Sciatic nerve (tissue), 2 donors: ENCODE data around the gene SPCS2. TPM values are rescaled to one million over a fixed set of nuclear protein-coding genes. Genes with fewer than 3 reads are reported as not detected.
"Not testable (repeated sequence)": the region's sequence is repeated elsewhere in the genome, so short reads cannot be mapped to it uniquely, and the experiment has no call there.

Experiments used
- ATAC-seq: fragments of 200-7000 bp; cut with Tn5 transposase; one replicate; pipeline ENCODE4 v1.9.1; 2020; ENCODE audit warnings: mild to moderate bottlenecking, moderate library complexity
- DNase-seq: peaks from one replicate; pipeline ENCODE4 v3.0.0-alpha.2; 2020; ENCODE audit warnings: low spot score
- intact Hi-C: fragments of 100-400 bp; cut with DNase I; formaldehyde crosslinking; loops from one replicate; pipeline ENCODE4 v1.14.2; 2022
- total RNA-seq: library from RNA; stranded (reverse); fragmentation: NEBNext Ultra II Directional; extraction: Animal tissue kit (Norgen Biotek cat#: 25700); gene quantifications from one replicate; pipeline ENCODE4 v1.2.1, GENCODE V29; 2021
- donor health status: DM: no; HTN: no; CAD: no.
- donor health status: DM: no; HTN: no; CAD: no.

SPCS2 gene
- total RNA-seq, 1 donor from 2014 or later = 130 TPM

- no peak for ATAC-seq
- intact Hi-C loops = no loop called here
- no peak for DNase-seq
Observed at GRCh38 chr11:74942073-74942759, 6.8 kb upstream of the SPCS2 start.

- ATAC-seq (peak; percentile 37), DNase-seq (no peak)
- intact Hi-C loops = no loop called here
Observed at GRCh38 chr11:74948546-74948897, 544 bp upstream of the SPCS2 start.

GRCh38 chr11:74949753-74950137 is 679 bp downstream of the SPCS2 start:
- ATAC-seq (no peak), DNase-seq (no peak)
- intact Hi-C loops = no loop called here

DNA sequence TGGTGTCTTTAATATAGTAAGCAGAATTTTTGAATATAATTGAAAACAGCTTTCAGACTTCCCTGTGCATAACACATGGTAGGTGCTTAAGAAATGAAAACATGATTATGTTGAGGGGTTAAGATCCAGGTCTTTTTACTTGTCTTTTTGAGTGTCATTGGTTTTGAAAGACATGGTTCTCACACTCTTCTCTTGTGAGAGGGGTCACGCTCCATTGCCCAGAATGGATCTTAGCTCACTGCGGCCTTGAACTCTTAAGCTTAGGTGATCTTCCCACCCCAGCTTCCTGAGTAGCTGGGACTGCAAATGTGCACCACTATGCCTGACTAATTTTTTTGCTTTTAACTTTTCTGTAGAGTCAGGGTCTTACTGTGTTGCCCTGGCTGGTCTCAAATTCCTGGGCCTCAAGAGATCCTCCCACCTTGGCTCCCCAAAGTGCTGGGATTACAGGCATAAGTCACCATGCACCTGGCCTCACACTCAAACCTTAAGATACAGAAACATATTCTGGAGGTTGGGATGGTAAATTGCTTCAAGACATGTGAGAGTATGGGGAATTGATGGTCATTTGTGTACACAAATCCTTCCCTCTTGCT is 1.4 kb downstream of the SPCS2 start:
- ATAC-seq (no peak), DNase-seq (no peak)
- intact Hi-C loops = no loop called here

- no peak for DNase-seq
- ATAC-seq = no peak
- intact Hi-C loops = no loop called here
Observed at GRCh38 chr11:74951226-74951625, 2.2 kb downstream of the SPCS2 start.

DNA sequence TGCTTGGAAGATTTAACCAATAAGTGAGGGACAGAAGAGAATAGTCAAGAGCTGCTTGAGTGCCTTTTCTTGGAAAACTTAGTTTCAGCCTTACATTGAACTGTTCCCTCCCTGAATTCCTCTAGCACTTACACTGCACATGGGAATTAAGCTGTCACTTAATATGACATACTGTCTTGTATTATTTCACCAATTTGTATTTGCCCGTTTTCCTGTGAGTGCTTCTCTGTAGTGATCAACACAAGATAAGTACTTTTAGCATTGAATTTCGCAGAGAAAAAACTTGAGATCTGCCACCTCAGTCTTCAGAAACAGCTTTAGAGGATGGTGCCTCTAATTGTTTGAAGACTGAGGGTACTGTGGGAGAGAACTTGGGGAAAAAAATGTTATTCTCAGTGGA is 3.7 kb downstream of the SPCS2 start:
- no peak for ATAC-seq
- DNase-seq = no peak
- intact Hi-C loops = no loop called here

GRCh38 chr11:74953451-74953850 is 4.4 kb downstream of the SPCS2 start:
- ATAC-seq (no peak), DNase-seq (no peak)
- intact Hi-C loops = no loop called here

- ATAC-seq (no peak), DNase-seq (no peak)
- intact Hi-C loops = no loop called here
Observed at GRCh38 chr11:74954199-74954598, 5.1 kb downstream of the SPCS2 start.

DNA sequence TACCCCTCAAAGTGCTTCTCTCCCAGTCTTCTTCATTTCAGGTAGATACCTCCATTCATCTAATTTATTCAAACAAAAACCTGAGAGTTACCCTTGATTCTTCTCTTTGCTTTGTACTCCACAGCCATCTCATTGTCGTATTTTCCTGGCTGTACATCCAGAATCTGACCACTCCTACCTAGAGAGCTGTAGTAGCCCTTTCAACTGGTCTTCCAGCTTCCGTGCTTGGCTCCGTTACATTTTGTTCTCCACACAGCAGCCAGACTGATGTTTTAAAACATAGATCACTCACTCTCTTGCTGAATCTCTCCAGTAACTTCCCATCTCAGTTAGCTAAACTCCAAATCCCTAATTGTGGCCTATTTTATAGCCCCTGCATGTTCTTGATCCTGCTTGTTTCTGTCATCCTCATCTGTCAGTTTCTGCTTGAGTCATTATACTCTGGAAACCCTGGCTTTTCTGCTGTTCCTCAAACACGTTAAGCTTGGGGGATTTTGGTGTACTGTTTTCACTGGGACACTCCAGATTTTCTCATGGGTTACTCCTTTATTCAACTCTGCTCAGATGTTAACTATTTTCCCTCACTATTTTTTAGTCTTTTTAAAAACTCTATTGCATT is 7.4 kb downstream of the SPCS2 start:
- intact Hi-C loops = no loop called here
- DNase-seq = no peak
- ATAC-seq = no peak

- DNase-seq (no peak), ATAC-seq (no peak)
- intact Hi-C loops = no loop called here
Observed at GRCh38 chr11:74957937-74958629, 9.0 kb downstream of the SPCS2 start.

DNA sequence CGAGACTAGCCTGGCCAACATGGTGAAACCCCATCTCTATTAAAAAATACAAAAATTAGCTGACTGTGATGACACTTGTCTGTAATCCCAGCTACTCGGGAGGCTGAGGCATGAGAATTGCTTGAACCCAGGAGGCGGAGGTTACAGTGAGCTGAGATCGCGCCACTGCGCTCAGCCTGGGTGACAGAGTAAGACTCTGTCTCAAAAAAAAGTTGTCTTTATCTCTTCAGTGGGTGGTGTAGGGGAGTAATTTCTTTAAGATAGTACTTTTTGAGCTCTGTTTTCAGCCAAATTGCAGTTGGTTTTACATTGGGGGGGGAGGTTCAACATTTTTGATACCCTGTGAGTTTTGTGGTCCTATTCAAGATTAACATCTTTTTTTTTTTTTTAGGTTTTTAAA is 11.1 kb downstream of the SPCS2 start:
- intact Hi-C loops, ATAC-seq, DNase-seq: not testable (repeated sequence)

DNA sequence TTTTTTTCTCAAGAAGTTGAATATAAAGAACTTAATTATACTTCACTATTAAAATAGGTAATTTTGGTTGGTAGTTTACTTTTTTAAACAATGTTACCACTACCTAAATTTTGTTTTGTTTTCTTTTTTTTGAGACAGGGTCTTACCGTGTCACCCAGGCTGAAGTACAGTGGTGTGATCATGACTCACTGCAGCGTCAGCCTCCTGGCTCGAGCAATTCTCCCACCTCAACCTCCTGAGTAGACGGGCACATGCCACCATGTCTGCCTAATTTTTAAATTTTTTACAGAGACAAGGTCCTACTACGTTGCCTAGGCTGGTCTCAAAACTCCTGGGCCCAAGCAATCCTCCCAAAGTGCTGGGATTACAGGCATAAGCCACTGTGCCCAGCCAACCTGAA is 17.6 kb downstream of the SPCS2 start:
- DNase-seq (no peak), ATAC-seq (no peak)
- intact Hi-C loops = no loop called here

DNA sequence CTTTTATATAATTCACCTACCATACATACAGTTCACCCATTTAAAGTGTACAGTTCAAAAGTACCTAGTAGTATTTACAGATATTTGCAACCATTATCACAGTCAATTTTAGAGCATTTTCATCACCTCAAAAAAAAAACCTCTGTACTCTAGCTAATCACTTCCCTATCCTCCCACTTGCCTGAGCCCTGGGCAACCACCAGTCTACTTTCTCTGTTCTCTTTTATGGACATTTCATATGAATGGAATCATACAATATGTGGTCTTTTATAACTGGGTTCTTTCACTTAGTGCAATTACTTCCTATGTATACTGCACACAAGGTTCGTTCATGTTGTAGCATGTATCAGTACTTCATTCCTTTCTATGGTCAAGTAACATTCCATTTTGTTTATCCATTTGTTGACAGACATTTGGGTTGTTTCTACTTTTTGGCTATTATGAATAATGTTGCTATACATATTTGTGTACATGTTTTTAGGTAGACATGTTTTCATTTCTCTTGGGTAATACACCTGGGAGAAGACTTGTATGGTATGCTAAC is 21.9 kb downstream of the SPCS2 start:
- ATAC-seq = no peak
- intact Hi-C loops = no loop called here
- no peak for DNase-seq

- DNase-seq (no peak), ATAC-seq (no peak)
- intact Hi-C loops = no loop called here
Observed at GRCh38 chr11:74971424-74971823, 22.4 kb downstream of the SPCS2 start.

DNA sequence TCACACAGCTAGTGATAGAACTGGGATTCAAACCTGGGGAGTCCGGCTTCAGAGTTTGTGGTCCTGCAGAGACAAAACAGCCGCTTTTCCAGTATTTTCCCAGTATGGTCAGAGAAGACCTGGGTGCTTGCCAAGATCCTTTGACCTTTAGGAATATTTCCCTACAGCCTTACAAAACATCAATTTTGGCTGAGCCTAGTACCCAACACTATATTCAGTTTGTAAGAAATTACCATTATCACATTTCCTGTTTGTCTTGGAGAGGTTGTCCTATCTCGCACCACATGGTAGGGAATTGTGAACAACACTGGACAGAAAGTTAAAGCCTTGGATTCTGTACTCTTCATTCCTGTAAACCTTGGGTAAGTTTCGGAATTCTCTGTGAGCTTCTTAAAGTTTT is 29.0 kb downstream of the SPCS2 start:
- DNase-seq (no peak), ATAC-seq (no peak)
- intact Hi-C loops = no loop called here

DNA sequence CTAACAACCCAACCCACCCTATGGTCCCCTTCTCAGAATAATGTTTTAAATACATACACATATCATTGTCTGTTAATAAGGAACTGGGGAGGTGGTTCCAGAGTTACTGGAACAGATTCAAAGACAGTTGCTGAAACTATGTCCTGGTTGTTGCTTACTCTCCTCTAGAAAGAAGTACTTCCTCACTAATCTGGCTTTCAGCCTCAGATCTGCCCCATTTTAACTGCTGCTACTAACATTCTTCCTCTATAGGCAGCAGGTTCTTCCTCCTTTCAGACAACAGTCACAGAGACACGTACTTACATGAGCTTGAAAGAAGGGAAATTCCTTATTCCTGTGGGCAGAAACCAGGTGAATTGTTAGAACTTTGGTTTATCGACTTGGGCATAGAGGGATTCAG is 31.6 kb downstream of the SPCS2 start:
- no peak for ATAC-seq
- intact Hi-C loops = no loop called here

GRCh38 chr11:74981888-74982287 is 32.8 kb downstream of the SPCS2 start:
- ATAC-seq (no peak), DNase-seq (no peak)
- intact Hi-C loops = no loop called here

More for the DNA sequence above, 31.6 kb downstream of the SPCS2 start:
- no peak for DNase-seq

GRCh38 chr11:74984070-74984469 is 35.0 kb downstream of the SPCS2 start:
- intact Hi-C loops = no loop called here
- ATAC-seq = no peak
- DNase-seq = no peak

DNA sequence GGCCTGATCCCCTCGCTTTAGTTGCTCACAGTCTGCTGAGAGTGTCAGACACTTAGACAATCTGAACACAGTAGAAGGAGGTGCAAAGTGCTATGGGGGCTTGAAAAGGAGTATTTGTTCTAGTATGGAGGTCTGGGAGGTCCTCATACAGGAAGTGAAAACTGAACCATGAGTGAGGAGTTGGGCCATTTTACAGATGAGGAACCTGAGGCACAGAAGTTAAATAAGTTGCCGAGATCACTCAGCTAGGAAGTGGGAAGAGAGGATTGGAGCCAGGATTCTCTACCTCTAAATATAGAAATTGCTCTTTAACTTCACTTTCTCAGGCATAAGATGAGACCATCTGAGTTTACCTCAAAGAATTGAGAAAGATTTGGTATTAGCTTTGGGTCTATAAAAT is 35.7 kb downstream of the SPCS2 start:
- no peak for ATAC-seq
- intact Hi-C loops = no loop called here
- DNase-seq = no peak
